ENCODE measurements around the gene DUSP28. TPM values are rescaled to one million over a fixed set of nuclear protein-coding genes. Genes with fewer than 3 reads are reported as not detected.

Gene DUSP28
- total RNA-seq, 1 experiment from 2014 or later = 10.9 TPM

- Histone ChIP-seq H3K4me1 (replicated peaks; ENCODE audit: insufficient read depth) (no peaks in the 10 kb centered on the region), H3K27ac (no peak overlapping the region), H3K27me3 (ENCODE audit: insufficient read depth, low read depth) (no peaks in the 10 kb centered on the region), H3K36me3 (ENCODE audit: low read depth) (peaks cover 46% of the 10 kb centered on the region), H4K20me1 (ENCODE audit: insufficient read depth) (peaks cover 6% of the 10 kb centered on the region; the same call in 1 of the 2 replicates), H3K79me2 (ENCODE audit: low read depth) (no peaks in the 10 kb centered on the region), H3K9me2 (ENCODE audit: insufficient read depth) (no peaks in the 10 kb centered on the region), H3K4me3 (no peak overlapping the region), H2AFZ (no peak overlapping the region), H3K9me3 (ENCODE audit: insufficient read depth, low read depth) (no peaks in the 10 kb centered on the region), H3K4me2 (no peak overlapping the region), H3F3A (ENCODE audit: insufficient read depth, low read depth) (no peaks in the 10 kb centered on the region)
- no TSS peak for BruUV-seq (replicated peaks)
- POLR2A ChIA-PET (ENCODE audit: unreplicated experiment) = no interaction called here
- CTCF ChIA-PET = no interaction called here
- DNase-seq = no peak
- intact Hi-C loops (cut with micrococcal nuclease; ENCODE audit: unreplicated experiment) = no loop called here
- TF ChIP-seq CTCF (conservative IDR thresholded peaks at IDR 0.05) (no peak), EZH2 (IDR thresholded peaks at IDR 0.05; ENCODE audit: low read depth) (no peak)
Measured at GRCh38 chr2:240522406-240522805, 37.8 kb upstream of the DUSP28 start.

GRCh38 chr2:240523451-240524281 is 36.5 kb upstream of the DUSP28 start:
- CTCF ChIA-PET = no interaction called here
- no peak overlapping the region for H3K4me3 ChIP-seq

More at GRCh38 chr2:240523451-240524281, 36.5 kb upstream of the DUSP28 start:
- POLR2A ChIA-PET (ENCODE audit: unreplicated experiment) = no interaction called here
- no peaks in the 10 kb centered on the region for H3F3A ChIP-seq (ENCODE audit: insufficient read depth, low read depth)
- no peaks in the 10 kb centered on the region for H3K79me2 ChIP-seq (ENCODE audit: low read depth)
- peaks cover 6% of the 10 kb centered on the region; the same call in 1 of the 2 replicates for H4K20me1 ChIP-seq (ENCODE audit: insufficient read depth)
- no peak overlapping the region for H3K27ac ChIP-seq
- peaks cover 44% of the 10 kb centered on the region for H3K36me3 ChIP-seq (ENCODE audit: low read depth)
- no TSS peak for BruUV-seq (replicated peaks)
- H3K4me1 ChIP-seq (replicated peaks; ENCODE audit: insufficient read depth) = no peaks in the 10 kb centered on the region
- TF ChIP-seq EZH2 (IDR thresholded peaks at IDR 0.05; ENCODE audit: low read depth) = no peak
- TF ChIP-seq CTCF (conservative IDR thresholded peaks at IDR 0.05) = no peak
- DNase-seq = no peak
- no peaks in the 10 kb centered on the region for H3K9me3 ChIP-seq (ENCODE audit: insufficient read depth, low read depth)
- H3K9me2 ChIP-seq (ENCODE audit: insufficient read depth) = no peaks in the 10 kb centered on the region
- no peak overlapping the region for H3K4me2 ChIP-seq
- intact Hi-C loops (cut with micrococcal nuclease; ENCODE audit: unreplicated experiment) = no loop called here
- H2AFZ ChIP-seq = no peak overlapping the region
- H3K27me3 ChIP-seq (ENCODE audit: insufficient read depth, low read depth) = no peaks in the 10 kb centered on the region
